ENCODE results near the gene ARID5A. TPM values are rescaled to one million over a fixed set of nuclear protein-coding genes. Genes with fewer than 3 reads are reported as not detected.

The ARID5A gene
- total RNA-seq, 5 donors from 2014 or later (not counting 1 experiment from before 2014, with no cell fraction given): 105 to 140 (median 116) TPM

DNA sequence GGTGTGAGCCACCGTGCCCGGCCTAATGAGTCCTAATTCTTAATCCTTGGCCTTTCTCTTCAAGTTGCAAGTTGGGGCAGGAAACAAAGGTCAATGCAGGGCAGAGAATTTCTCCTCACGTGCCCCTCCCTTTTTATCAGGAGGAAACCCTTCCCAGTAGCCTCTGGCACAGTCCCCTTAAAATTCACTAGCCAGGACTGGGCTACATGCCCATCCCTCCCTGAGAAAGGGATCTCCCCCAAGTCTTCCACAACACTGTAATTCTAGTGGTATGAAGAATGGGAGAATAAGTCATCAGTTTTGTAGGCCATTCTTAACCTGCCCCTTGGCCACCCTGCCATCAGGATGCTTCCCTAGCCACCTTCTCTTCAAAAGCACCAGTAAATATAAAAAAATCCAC is 42.2 kb downstream of the ARID5A start:
- 92% methylated on average over 3 of the region's 3 CpGs for WGBS (ENCODE audit: insufficient coverage)
- H3K36me3 ChIP-seq (ENCODE audit: control insufficient read depth in 2 of 2, extremely low read depth in 1 of 2, insufficient read depth in 1 of 2, low read length in 1 of 2): no peaks in the 10 kb centered on the region
- no peaks in the 10 kb centered on the region for H3K9me3 ChIP-seq
- H3K4me3 ChIP-seq (ENCODE audit: control insufficient read depth in 1 of 2, extremely low read depth in 1 of 2, low read length in 1 of 2): no peak overlapping the region
- POLR2A ChIA-PET: no interaction called here
- no peaks in the 10 kb centered on the region for H3K36me3 Mint-ChIP-seq
- no peak overlapping the region for H3K27ac ChIP-seq (ENCODE audit: low read length)
- H3K4me1 Mint-ChIP-seq: no peaks in the 10 kb centered on the region
- CTCF ChIA-PET: interaction anchor here in 1 of 2 donors (0.5 kb wide), 1 partner anchor 12 kb away, joined by 3 read pairs; no protein-coding TSS in a partner anchor
- H3K27ac Mint-ChIP-seq: no peak overlapping the region
- H3K27me3 Mint-ChIP-seq: no peaks in the 10 kb centered on the region
- H3K4me3 Mint-ChIP-seq: no peak overlapping the region
- H3K9me3 Mint-ChIP-seq: no peaks in the 10 kb centered on the region
- H3K4me1 ChIP-seq (ENCODE audit: control insufficient read depth in 1 of 2, extremely low read depth in 1 of 2, insufficient read depth in 2 of 2, low read length in 2 of 2): no peaks in the 10 kb centered on the region
- DNase-seq (no peak), ATAC-seq (replicated peaks in 1 of 4) (no peak)
- no peaks in the 10 kb centered on the region for H3K27me3 ChIP-seq (replicated peaks in 1 of 2; ENCODE audit: control insufficient read depth in 2 of 2, extremely low read depth in 1 of 2, insufficient read depth in 2 of 2, low read length in 1 of 2)

DNA sequence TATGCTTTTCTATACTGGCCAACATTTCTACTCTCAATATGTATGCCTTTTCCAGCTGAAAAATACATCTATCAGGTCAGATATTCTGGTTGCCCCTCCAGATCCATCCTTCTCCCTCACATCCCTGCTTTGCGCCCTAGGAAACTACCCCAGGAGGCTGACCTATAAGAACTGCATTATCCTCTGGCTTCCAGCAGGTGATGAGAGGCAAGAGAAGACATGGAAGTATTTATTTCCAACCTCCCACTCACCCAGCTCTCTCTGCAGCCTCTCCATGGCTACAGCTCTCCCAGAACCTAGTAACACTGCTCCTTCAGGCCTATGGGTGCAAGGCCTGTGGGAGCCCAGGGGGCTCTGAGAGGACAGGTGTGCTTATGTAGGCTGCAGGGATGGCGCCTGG is 42.9 kb downstream of the ARID5A start:
- no peaks in the 10 kb centered on the region for H3K9me3 ChIP-seq
- POLR2A ChIA-PET: no interaction called here
- H3K36me3 ChIP-seq (ENCODE audit: control insufficient read depth in 2 of 2, extremely low read depth in 1 of 2, insufficient read depth in 1 of 2, low read length in 1 of 2): no peaks in the 10 kb centered on the region
- no peaks in the 10 kb centered on the region for H3K27me3 Mint-ChIP-seq
- no peak overlapping the region for H3K27ac ChIP-seq (ENCODE audit: low read length)
- no peaks in the 10 kb centered on the region for H3K9me3 Mint-ChIP-seq
- no peak overlapping the region for H3K4me3 ChIP-seq (ENCODE audit: control insufficient read depth in 1 of 2, extremely low read depth in 1 of 2, low read length in 1 of 2)
- no peak for ATAC-seq (replicated peaks in 1 of 4)
- no peaks in the 10 kb centered on the region for H3K4me1 Mint-ChIP-seq
- no peak overlapping the region for H3K27ac Mint-ChIP-seq
- WGBS (ENCODE audit: insufficient coverage): no CpG with 5 or more reads among the region's 2 CpGs
- DNase-seq: no peak
- CTCF ChIA-PET: interaction anchor here in 1 of 2 donors (0.6 kb wide), 1 partner anchor 52 kb away, joined by 3 read pairs; no protein-coding TSS in a partner anchor
- no peak overlapping the region for H3K4me3 Mint-ChIP-seq
- H3K36me3 Mint-ChIP-seq: peaks cover 4% of the 10 kb centered on the region
- H3K27me3 ChIP-seq (replicated peaks in 1 of 2; ENCODE audit: control insufficient read depth in 2 of 2, extremely low read depth in 1 of 2, insufficient read depth in 2 of 2, low read length in 1 of 2): no peaks in the 10 kb centered on the region
- H3K4me1 ChIP-seq (ENCODE audit: control insufficient read depth in 1 of 2, extremely low read depth in 1 of 2, insufficient read depth in 2 of 2, low read length in 2 of 2): no peaks in the 10 kb centered on the region

DNA sequence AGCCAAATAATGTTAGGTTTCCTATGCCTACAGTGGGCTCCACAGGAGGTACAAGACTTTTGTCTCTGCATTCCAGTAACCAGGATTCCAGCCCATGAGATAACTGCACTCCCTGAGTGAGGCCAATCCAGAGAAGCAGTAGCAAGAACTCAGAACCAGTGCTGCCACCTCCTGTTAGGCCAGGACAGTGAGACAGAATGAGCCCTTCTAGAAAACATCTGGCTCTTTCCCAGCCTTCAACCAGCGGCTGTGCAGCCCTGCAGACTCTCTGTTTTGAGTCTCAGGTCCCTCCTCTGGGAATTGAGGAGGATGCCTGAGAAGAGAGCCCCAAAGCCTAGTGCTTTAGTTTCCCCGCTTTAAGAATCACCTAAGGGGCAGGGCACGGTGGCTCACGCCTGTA is 44.2 kb downstream of the ARID5A start:
- H3K4me3 ChIP-seq (ENCODE audit: control insufficient read depth in 1 of 2, extremely low read depth in 1 of 2, low read length in 1 of 2): no peak overlapping the region
- H3K27me3 ChIP-seq (replicated peaks in 1 of 2; ENCODE audit: control insufficient read depth in 2 of 2, extremely low read depth in 1 of 2, insufficient read depth in 2 of 2, low read length in 1 of 2): no peaks in the 10 kb centered on the region
- no peaks in the 10 kb centered on the region for H3K4me1 ChIP-seq (ENCODE audit: control insufficient read depth in 1 of 2, extremely low read depth in 1 of 2, insufficient read depth in 2 of 2, low read length in 2 of 2)
- POLR2A ChIA-PET: no interaction called here
- no peaks in the 10 kb centered on the region for H3K4me1 Mint-ChIP-seq
- no peaks in the 10 kb centered on the region for H3K27me3 Mint-ChIP-seq
- H3K36me3 ChIP-seq (ENCODE audit: control insufficient read depth in 2 of 2, extremely low read depth in 1 of 2, insufficient read depth in 1 of 2, low read length in 1 of 2): no peaks in the 10 kb centered on the region
- 94% methylated on average over 4 of the region's 4 CpGs for WGBS (ENCODE audit: insufficient coverage)
- CTCF ChIA-PET: no interaction called here
- no peaks in the 10 kb centered on the region for H3K9me3 ChIP-seq
- H3K36me3 Mint-ChIP-seq: peaks cover 11% of the 10 kb centered on the region
- H3K27ac Mint-ChIP-seq: no peak overlapping the region
- H3K9me3 Mint-ChIP-seq: no peaks in the 10 kb centered on the region
- no peak overlapping the region for H3K4me3 Mint-ChIP-seq
- ATAC-seq (replicated peaks in 1 of 4) (no peak), DNase-seq (no peak)
- H3K27ac ChIP-seq (ENCODE audit: low read length): no peak overlapping the region

DNA sequence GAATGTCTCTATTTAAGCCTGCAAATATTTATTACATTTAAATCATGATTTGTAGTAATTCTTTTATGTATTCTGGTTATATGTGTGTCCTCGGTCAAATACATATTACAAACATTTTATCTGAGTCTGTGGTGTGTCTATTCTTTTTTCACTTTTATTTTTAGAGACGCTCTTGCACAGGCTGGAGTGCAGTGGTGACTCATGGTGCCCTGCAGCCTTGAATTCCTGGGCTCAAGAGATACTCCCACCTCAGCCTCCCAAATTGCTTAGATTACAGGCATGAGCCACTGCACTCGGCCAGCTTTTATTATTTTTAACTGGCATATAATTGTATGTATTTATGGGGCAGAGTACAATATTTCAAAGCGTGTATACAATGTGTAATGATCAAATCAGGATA is 47.5 kb downstream of the ARID5A start:
- H3K4me1 Mint-ChIP-seq: peaks cover 0 to 2% (median 0%) of the 10 kb centered on the region in 3 donors
- no peak overlapping the region for H3K27ac Mint-ChIP-seq
- Histone ChIP-seq H3K9me3 (no peaks in the 10 kb centered on the region), H3K4me1 (ENCODE audit: control insufficient read depth in 1 of 2, extremely low read depth in 1 of 2, insufficient read depth in 2 of 2, low read length in 2 of 2) (no peaks in the 10 kb centered on the region), H3K27me3 (replicated peaks in 1 of 2; ENCODE audit: control insufficient read depth in 2 of 2, extremely low read depth in 1 of 2, insufficient read depth in 2 of 2, low read length in 1 of 2) (no peaks in the 10 kb centered on the region), H3K4me3 (ENCODE audit: control insufficient read depth in 1 of 2, extremely low read depth in 1 of 2, low read length in 1 of 2) (no peak overlapping the region), H3K27ac (ENCODE audit: low read length) (no peak overlapping the region), H3K36me3 (ENCODE audit: control insufficient read depth in 2 of 2, extremely low read depth in 1 of 2, insufficient read depth in 1 of 2, low read length in 1 of 2) (no peaks in the 10 kb centered on the region)
- peaks cover 21% of the 10 kb centered on the region for H3K36me3 Mint-ChIP-seq
- ChIA-PET POLR2A (no interaction called here), CTCF (no interaction called here)
- no CpG with 5 or more reads among the region's 4 CpGs for WGBS (ENCODE audit: insufficient coverage)
- H3K9me3 Mint-ChIP-seq: no peaks in the 10 kb centered on the region
- DNase-seq (no peak), ATAC-seq (replicated peaks in 1 of 4) (no peak)
- H3K4me3 Mint-ChIP-seq: no peak overlapping the region
- no peaks in the 10 kb centered on the region for H3K27me3 Mint-ChIP-seq

DNA sequence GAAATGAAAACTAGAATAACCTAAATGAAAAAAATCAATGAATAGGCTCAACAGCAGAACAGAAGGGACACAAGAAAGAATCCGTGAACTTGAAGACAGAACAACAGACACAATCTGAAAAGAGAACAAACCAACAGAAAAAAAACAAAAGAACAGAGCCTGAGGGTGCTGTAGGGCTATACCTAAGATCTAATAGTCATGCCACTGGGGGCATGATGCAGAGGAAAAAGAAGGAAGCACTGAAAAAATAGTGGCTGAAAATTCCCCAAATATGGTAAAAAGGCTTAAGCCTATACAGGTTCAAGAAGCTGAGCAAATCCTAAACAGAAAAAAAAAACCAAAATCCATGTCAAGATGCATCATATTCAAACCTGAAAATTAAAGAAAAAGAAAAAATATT is 51.3 kb downstream of the ARID5A start:
- no peak for ATAC-seq (replicated peaks in 1 of 4)
- H3K36me3 Mint-ChIP-seq: peaks cover 40% of the 10 kb centered on the region
- Histone ChIP-seq H3K9me3 (no peaks in the 10 kb centered on the region), H3K27ac (ENCODE audit: low read length) (no peak overlapping the region), H3K27me3 (replicated peaks in 1 of 2; ENCODE audit: control insufficient read depth in 2 of 2, extremely low read depth in 1 of 2, insufficient read depth in 2 of 2, low read length in 1 of 2) (no peaks in the 10 kb centered on the region), H3K4me1 (ENCODE audit: control insufficient read depth in 1 of 2, extremely low read depth in 1 of 2, insufficient read depth in 2 of 2, low read length in 2 of 2) (peaks cover 0 to 3% of the 10 kb centered on the region in 2 experiments), H3K4me3 (ENCODE audit: control insufficient read depth in 1 of 2, extremely low read depth in 1 of 2, low read length in 1 of 2) (no peak overlapping the region), H3K36me3 (ENCODE audit: control insufficient read depth in 2 of 2, extremely low read depth in 1 of 2, insufficient read depth in 1 of 2, low read length in 1 of 2) (peaks cover 0 to 10% of the 10 kb centered on the region in 2 donors)
- H3K4me3 Mint-ChIP-seq: no peak overlapping the region
- H3K4me1 Mint-ChIP-seq: peaks cover 6 to 16% (median 11%) of the 10 kb centered on the region in 3 donors
- ChIA-PET POLR2A (no interaction called here), CTCF (no interaction called here)
- WGBS (ENCODE audit: insufficient coverage): no CpG with 5 or more reads among the region's 1 CpG
- peak overlapping the region in 1 of 2 donors; percentile 17 for H3K27ac Mint-ChIP-seq
- no peak for DNase-seq
- no peaks in the 10 kb centered on the region for H3K9me3 Mint-ChIP-seq
- no peaks in the 10 kb centered on the region for H3K27me3 Mint-ChIP-seq

DNA sequence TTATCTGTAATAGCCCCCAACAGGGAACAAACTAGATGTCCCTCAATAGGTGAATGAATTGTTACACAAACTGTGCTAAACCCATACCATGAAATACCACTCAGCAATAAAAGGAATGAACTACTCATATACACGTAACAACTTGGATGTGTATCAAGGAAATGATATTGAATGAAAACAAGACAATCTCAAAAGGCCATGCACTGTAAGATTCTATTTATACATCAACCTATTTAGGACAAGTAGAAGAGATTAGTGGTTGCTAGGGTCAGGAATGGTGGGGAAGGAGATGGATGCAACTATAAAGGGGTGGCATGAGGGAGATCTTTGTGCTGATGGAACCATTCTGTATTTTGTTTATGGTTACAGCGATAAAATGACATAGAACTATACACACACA is 54.5 kb downstream of the ARID5A start:
- ATAC-seq (replicated peaks in 1 of 4): no peak
- POLR2A ChIA-PET: interaction anchor here in 1 of 2 donors (0.6 kb wide), 1 partner anchor 21 kb away, joined by 5 read pairs; no protein-coding TSS in a partner anchor
- H3K4me1 ChIP-seq (ENCODE audit: control insufficient read depth in 1 of 2, extremely low read depth in 1 of 2, insufficient read depth in 2 of 2, low read length in 2 of 2): peaks cover 15 to 23% of the 10 kb centered on the region in 2 experiments
- Mint-ChIP-seq H3K4me1 (peaks cover 33 to 46% (median 37%) of the 10 kb centered on the region in 3 donors), H3K27me3 (no peaks in the 10 kb centered on the region), H3K9me3 (no peaks in the 10 kb centered on the region), H3K4me3 (no peak overlapping the region), H3K36me3 (peaks cover 51% of the 10 kb centered on the region), H3K27ac (peak overlapping the region; percentile 1 to 11)
- H3K9me3 ChIP-seq: no peaks in the 10 kb centered on the region
- H3K27me3 ChIP-seq (replicated peaks in 1 of 2; ENCODE audit: control insufficient read depth in 2 of 2, extremely low read depth in 1 of 2, insufficient read depth in 2 of 2, low read length in 1 of 2): no peaks in the 10 kb centered on the region
- H3K27ac ChIP-seq (ENCODE audit: low read length): no peak overlapping the region
- no CpG with 5 or more reads among the region's 2 CpGs for WGBS (ENCODE audit: insufficient coverage)
- DNase-seq: no peak
- no peak overlapping the region for H3K4me3 ChIP-seq (ENCODE audit: control insufficient read depth in 1 of 2, extremely low read depth in 1 of 2, low read length in 1 of 2)
- peaks cover 0 to 31% of the 10 kb centered on the region in 2 donors for H3K36me3 ChIP-seq (ENCODE audit: control insufficient read depth in 2 of 2, extremely low read depth in 1 of 2, insufficient read depth in 1 of 2, low read length in 1 of 2)
- CTCF ChIA-PET: no interaction called here

DNA sequence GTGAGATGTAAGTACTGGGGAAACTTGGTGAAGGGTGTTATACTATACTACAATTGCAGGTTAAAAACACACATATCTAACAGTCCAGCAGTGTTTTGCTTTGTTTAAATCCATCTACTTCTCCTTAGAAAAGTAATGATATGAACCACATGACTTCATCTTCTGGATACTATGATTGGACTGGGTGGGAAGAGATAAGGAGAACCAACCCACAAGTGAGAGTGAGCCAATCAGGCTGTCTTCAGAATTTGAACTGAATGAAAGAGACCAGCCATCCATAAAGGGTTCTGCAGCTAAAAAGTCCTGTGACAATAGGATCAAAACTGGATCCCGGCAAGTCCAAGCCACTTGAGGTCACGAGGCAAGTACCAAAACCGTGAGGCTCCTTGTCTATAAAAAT is 54.9 kb downstream of the ARID5A start:
- Histone ChIP-seq H3K9me3 (no peaks in the 10 kb centered on the region), H3K27me3 (replicated peaks in 1 of 2; ENCODE audit: control insufficient read depth in 2 of 2, extremely low read depth in 1 of 2, insufficient read depth in 2 of 2, low read length in 1 of 2) (no peaks in the 10 kb centered on the region), H3K4me3 (ENCODE audit: control insufficient read depth in 1 of 2, extremely low read depth in 1 of 2, low read length in 1 of 2) (no peak overlapping the region), H3K4me1 (ENCODE audit: control insufficient read depth in 1 of 2, extremely low read depth in 1 of 2, insufficient read depth in 2 of 2, low read length in 2 of 2) (peaks cover 15 to 23% of the 10 kb centered on the region in 2 experiments), H3K27ac (ENCODE audit: low read length) (no peak overlapping the region), H3K36me3 (ENCODE audit: control insufficient read depth in 2 of 2, extremely low read depth in 1 of 2, insufficient read depth in 1 of 2, low read length in 1 of 2) (peaks cover 0 to 34% of the 10 kb centered on the region in 2 donors)
- Mint-ChIP-seq H3K27me3 (no peaks in the 10 kb centered on the region), H3K4me3 (no peak overlapping the region), H3K9me3 (no peaks in the 10 kb centered on the region), H3K36me3 (peaks cover 51% of the 10 kb centered on the region), H3K4me1 (peaks cover 33 to 46% (median 37%) of the 10 kb centered on the region in 3 donors), H3K27ac (peak overlapping the region in 1 of 2 donors; percentile 1)
- DNase-seq: no peak
- POLR2A ChIA-PET: no interaction called here
- WGBS (ENCODE audit: insufficient coverage): 100% methylated on average over 2 of the region's 3 CpGs
- CTCF ChIA-PET: no interaction called here
- no peak for ATAC-seq (replicated peaks in 1 of 4)

Data from T-cell (primary cell).